OCI-LY1 (cell line): Measurements from ENCODE around the gene CATSPER4.

ENCODE experiments used
- H2AFZ ChIP-seq: fragments of 200-600 bp; sonication (generic), shearing (Covaris generic); 2 replicates; pipeline ENCODE4 v1.6.0; 2014; ENCODE audit warnings: antibody characterized with exemption, mild to moderate bottlenecking, low read length
- H3F3A ChIP-seq: fragments of 200-600 bp; sonication (generic), shearing (Covaris generic); 2 replicates; pipeline ENCODE4 v1.6.0; 2014; ENCODE audit warnings: mild to moderate bottlenecking, antibody characterized with exemption, low read length, moderate library complexity; ENCODE audit not compliant: insufficient read depth
- H3K27ac ChIP-seq: fragments of 200-600 bp; sonication (generic); 2 replicates; pipeline ENCODE4 v1.5.1; 2014; ENCODE audit warnings: low read length, mixed run types, mild to moderate bottlenecking, low read depth; ENCODE audit not compliant: poor library complexity, severe bottlenecking
- H3K27me3 ChIP-seq: fragments of 200-600 bp; sonication (generic); 2 replicates; pipeline ENCODE4 v1.6.0; 2014; ENCODE audit warnings: antibody characterized with exemption, mild to moderate bottlenecking, low read length, moderate library complexity; ENCODE audit not compliant: insufficient read depth
- H3K36me3 ChIP-seq: fragments of 200-600 bp; sonication (generic); 2 replicates; pipeline ENCODE4 v1.6.1; 2014; ENCODE audit warnings: mild to moderate bottlenecking, antibody characterized with exemption, low read length, moderate library complexity, mixed read lengths; ENCODE audit not compliant: insufficient read depth
- H3K4me1 ChIP-seq: fragments of 200-600 bp; sonication (generic); 2 replicates; pipeline ENCODE4 v1.5.1; 2014; ENCODE audit warnings: mild to moderate bottlenecking, low read length, moderate library complexity; ENCODE audit not compliant: insufficient read depth, severe bottlenecking
- H3K4me2 ChIP-seq: fragments of 200-600 bp; sonication (generic), shearing (Covaris generic); 2 replicates; pipeline ENCODE4 v1.6.1; 2014; ENCODE audit warnings: low read length
- H3K4me3 ChIP-seq: fragments of 200-600 bp; sonication (generic); 2 replicates; pipeline ENCODE4 v1.5.1; 2014; ENCODE audit warnings: low read length, low read depth, mild to moderate bottlenecking, mixed read lengths; ENCODE audit not compliant: poor library complexity, severe bottlenecking
- H3K79me2 ChIP-seq: fragments of 200-600 bp; shearing (Covaris generic); 2 replicates; pipeline ENCODE4 v1.6.1; 2016; ENCODE audit warnings: mixed run types, low read length, mixed read lengths; ENCODE audit not compliant: insufficient read depth
- H3K9ac ChIP-seq: fragments of 200-600 bp; sonication (generic), shearing (Covaris generic); 2 replicates; pipeline ENCODE4 v1.6.1; 2014; ENCODE audit warnings: mild to moderate bottlenecking, low read length, mixed read lengths
- H3K9me2 ChIP-seq: fragments of 200-600 bp; sonication (generic), shearing (Covaris generic); 2 replicates; pipeline ENCODE4 v1.6.1; 2014; ENCODE audit warnings: low read depth, mild to moderate bottlenecking, low read length, mixed read lengths
- H3K9me3 ChIP-seq: fragments of 200-600 bp; shearing (Covaris generic); 2 replicates; pipeline ENCODE4 v1.6.1; 2014; ENCODE audit warnings: low read length, mixed read lengths
- H4K20me1 ChIP-seq: fragments of 200-600 bp; sonication (generic), shearing (Covaris generic); 2 replicates; pipeline ENCODE4 v1.6.0; 2016; ENCODE audit warnings: mild to moderate bottlenecking, low read length; ENCODE audit not compliant: insufficient read depth
- CTCF ChIP-seq: fragments of 200-600 bp; sonication (generic), shearing (Covaris generic); IDR thresholded peaks from 2 replicates; pipeline ENCODE4 v1.5.1; 2017; ENCODE audit warnings: mild to moderate bottlenecking, antibody characterized with exemption, low read length, moderate library complexity, mixed read lengths
- EZH2 ChIP-seq: fragments of 200-600 bp; sonication (generic), shearing (Covaris generic); IDR thresholded peaks from 2 replicates; pipeline ENCODE4 v1.8.0; 2017; ENCODE audit warnings: borderline replicate concordance, mixed run types, mild to moderate bottlenecking, antibody characterized with exemption, low read length, moderate library complexity, mixed read lengths

The CATSPER4 gene

GRCh38 chr1:26233903-26234643 is 43.7 kb downstream of the CATSPER4 start, which contains the start of gene CEP85:
CEP85 (plus strand) TSS chr1:26234200; CDS start chr1:26239784, 5,584 bp downstream.
- H3K79me2 ChIP-seq, result peaks cover 47% of the 10 kb centered on the region
- H3K9me2 ChIP-seq, result no peaks in the 10 kb centered on the region
- peak within 1 kb of the TSS; percentile 92 for H3K9ac ChIP-seq
- H3K27ac ChIP-seq, result peak within 1 kb of the TSS; percentile 63
- H3F3A ChIP-seq, result no peaks in the 10 kb centered on the region
- no peak within 1 kb of the TSS for H2AFZ ChIP-seq
- H4K20me1 ChIP-seq, result no peaks in the 10 kb centered on the region
- no peaks in the 10 kb centered on the region for H3K9me3 ChIP-seq
- TF ChIP-seq CTCF (peak; percentile 84), EZH2 (no peak)
- H3K4me1 ChIP-seq, result peaks cover 31% of the 10 kb centered on the region
- H3K4me3 ChIP-seq, result peak within 1 kb of the TSS; percentile 87
- peak within 1 kb of the TSS; percentile 99 for H3K4me2 ChIP-seq
- H3K27me3 ChIP-seq, result no peaks in the 10 kb centered on the region
- H3K36me3 ChIP-seq, result peaks cover 18% of the 10 kb centered on the region

GRCh38 chr1:26234644-26235370 is 44.4 kb downstream of the CATSPER4 start:
- H3K4me2 ChIP-seq, result peak overlapping the region; percentile 99
- H4K20me1 ChIP-seq, result no peaks in the 10 kb centered on the region
- H3K9me3 ChIP-seq, result no peaks in the 10 kb centered on the region
- H2AFZ ChIP-seq, result no peak overlapping the region
- H3K79me2 ChIP-seq, result peaks cover 54% of the 10 kb centered on the region
- peak; percentile 49 for TF ChIP-seq CTCF
- TF ChIP-seq EZH2, result no peak
- H3K27me3 ChIP-seq, result no peaks in the 10 kb centered on the region
- H3K36me3 ChIP-seq, result peaks cover 18% of the 10 kb centered on the region
- peak overlapping the region; percentile 92 for H3K9ac ChIP-seq
- peak overlapping the region; percentile 87 for H3K4me3 ChIP-seq
- H3K9me2 ChIP-seq, result no peaks in the 10 kb centered on the region
- peak overlapping the region; percentile 63 for H3K27ac ChIP-seq
- peaks cover 31% of the 10 kb centered on the region for H3K4me1 ChIP-seq
- no peaks in the 10 kb centered on the region for H3F3A ChIP-seq

GRCh38 chr1:26237230-26237966 is 47.0 kb downstream of the CATSPER4 start:
- Histone ChIP-seq H2AFZ (no peak overlapping the region), H3K9me2 (no peaks in the 10 kb centered on the region), H3K4me3 (no peak overlapping the region), H3K4me1 (peaks cover 31% of the 10 kb centered on the region), H3K27ac (no peak overlapping the region), H3F3A (no peaks in the 10 kb centered on the region), H3K79me2 (peaks cover 66% of the 10 kb centered on the region), H3K9ac (no peak overlapping the region), H3K27me3 (no peaks in the 10 kb centered on the region), H3K9me3 (no peaks in the 10 kb centered on the region), H3K36me3 (peaks cover 31% of the 10 kb centered on the region), H4K20me1 (no peaks in the 10 kb centered on the region), H3K4me2 (peak overlapping the region; percentile 21; the same call in 1 of the 2 replicates)
- TF ChIP-seq EZH2 (no peak), CTCF (no peak)
